ENCODE measurements around the gene DNAJC30. TPM values are rescaled to one million over a fixed set of nuclear protein-coding genes. Genes with fewer than 3 reads are reported as not detected.

DNAJC30 gene
- total RNA-seq, 4 donors from 2014 or later: 1.9 to 26.7 (median 6.8) TPM

GRCh38 chr7:73688288-73688687 lies 5.0 kb upstream of the DNAJC30 start:
- Histone ChIP-seq H3K4me1 (peaks cover 0 to 10% (median 6%) of the 10 kb centered on the region in 4 donors), H3K4me3 (no peak overlapping the region), H3K9me3 (no peaks in the 10 kb centered on the region), H3K36me3 (peaks cover 0 to 23% (median 10%) of the 10 kb centered on the region in 4 donors), H3K27ac (no peak overlapping the region), H3K27me3 (no peaks in the 10 kb centered on the region)
- DNase-seq: no peak
- 89 to 92% methylated on average over 2 to 8 of the region's 8 CpGs for WGBS, 2 donors (ENCODE audit: low coverage in 1 of 2)
- intact Hi-C loops (cut with DNase I; ENCODE audit: low total_unique reads) (loop anchor here (10.0 kb wide), 1 partner anchor 47 kb away; the partner anchor contains the start of gene ABHD11), in situ Hi-C loops (cut with MboI; ENCODE audit: low pct_ligation_motif_present in 1 of 4, low pct_unique_long_range_greater_than_20kb in 1 of 4, low sequenced_read_pairs in 3 of 4) (no loop called here)
- TF ChIP-seq EP300 (IDR thresholded peaks at IDR 0.05; ENCODE audit: low read depth) (no peak), CTCF (IDR thresholded peaks at IDR 0.05) (no peak), POLR2A (IDR thresholded peaks at IDR 0.05) (no peak), POLR2AphosphoS5 (IDR thresholded peaks at IDR 0.05) (no peak)

- in situ Hi-C loops (cut with MboI; ENCODE audit: low pct_ligation_motif_present in 1 of 4, low pct_unique_long_range_greater_than_20kb in 1 of 4, low sequenced_read_pairs in 3 of 4): no loop called here
- TF ChIP-seq POLR2AphosphoS5 (IDR thresholded peaks at IDR 0.05) (no peak), CTCF (IDR thresholded peaks at IDR 0.05) (no peak), POLR2A (IDR thresholded peaks at IDR 0.05) (no peak), EP300 (IDR thresholded peaks at IDR 0.05; ENCODE audit: low read depth) (no peak)
- Histone ChIP-seq H3K27ac (no peak overlapping the region), H3K27me3 (no peaks in the 10 kb centered on the region), H3K4me3 (no peak overlapping the region), H3K9me3 (no peaks in the 10 kb centered on the region), H3K36me3 (peaks cover 0 to under 1% (median 0%) of the 10 kb centered on the region in 4 donors), H3K4me1 (peaks cover 13 to 33% (median 27%) of the 10 kb centered on the region in 4 donors)
- WGBS, 2 donors (ENCODE audit: low coverage in 1 of 2): 93 to 98% methylated on average over 2 to 18 of the region's 18 CpGs
- no peak for DNase-seq
- intact Hi-C loops (cut with DNase I; ENCODE audit: low total_unique reads): loop anchor here (10.0 kb wide), 1 partner anchor 49 kb away; the partner anchor contains the start of gene ABHD11
Measured at GRCh38 chr7:73685311-73685710, 2.1 kb upstream of the DNAJC30 start.

GRCh38 chr7:73683788-73684693 lies 788 bp upstream of the DNAJC30 start:
- Histone ChIP-seq H3K9me3 (no peaks in the 10 kb centered on the region), H3K36me3 (no peaks in the 10 kb centered on the region), H3K4me1 (peaks cover 13 to 36% (median 27%) of the 10 kb centered on the region in 4 donors), H3K27ac (peak overlapping the region; percentile 81 to 94 (median 86)), H3K27me3 (no peaks in the 10 kb centered on the region), H3K4me3 (peak overlapping the region; percentile 50 to 91 (median 84))
- WGBS, 2 donors (ENCODE audit: low coverage in 1 of 2): 32 to 70% methylated on average over 11 to 58 of the region's 58 CpGs
- TF ChIP-seq POLR2A (IDR thresholded peaks at IDR 0.05): no peak
- no peak for TF ChIP-seq CTCF (IDR thresholded peaks at IDR 0.05)
- TF ChIP-seq POLR2AphosphoS5 (IDR thresholded peaks at IDR 0.05): no peak
- TF ChIP-seq EP300 (IDR thresholded peaks at IDR 0.05; ENCODE audit: low read depth): no peak
- DNase-seq: no peak
- intact Hi-C loops (cut with DNase I; ENCODE audit: low total_unique reads) (loop anchor here (10.0 kb wide), 1 partner anchor 51 kb away; the partner anchor contains the start of gene ABHD11), in situ Hi-C loops (cut with MboI; ENCODE audit: low pct_ligation_motif_present in 1 of 4, low pct_unique_long_range_greater_than_20kb in 1 of 4, low sequenced_read_pairs in 3 of 4) (no loop called here)

- intact Hi-C loops (cut with DNase I; ENCODE audit: low total_unique reads): loop anchor here (10.0 kb wide), 1 partner anchor 52 kb away; the partner anchor contains the start of gene ABHD11
- no peak for DNase-seq
- in situ Hi-C loops (cut with MboI; ENCODE audit: low pct_ligation_motif_present in 1 of 4, low pct_unique_long_range_greater_than_20kb in 1 of 4, low sequenced_read_pairs in 3 of 4): no loop called here
Measured at GRCh38 chr7:73682745-73683055, 553 bp downstream of the DNAJC30 start.

More at GRCh38 chr7:73682745-73683055, 553 bp downstream of the DNAJC30 start:
- Histone ChIP-seq H3K4me1 (peaks cover 13 to 36% (median 27%) of the 10 kb centered on the region in 4 donors), H3K9me3 (no peaks in the 10 kb centered on the region), H3K27ac (peak overlapping the region; percentile 81 to 94 (median 86)), H3K36me3 (no peaks in the 10 kb centered on the region), H3K27me3 (no peaks in the 10 kb centered on the region), H3K4me3 (peak overlapping the region; percentile 50 to 94 (median 84))
- no peak for TF ChIP-seq POLR2AphosphoS5 (IDR thresholded peaks at IDR 0.05)
- TF ChIP-seq EP300 (IDR thresholded peaks at IDR 0.05; ENCODE audit: low read depth): no peak
- no peak for TF ChIP-seq CTCF (IDR thresholded peaks at IDR 0.05)
- TF ChIP-seq POLR2A (IDR thresholded peaks at IDR 0.05): no peak
- WGBS, 2 donors (ENCODE audit: low coverage in 1 of 2): 0% methylated on average over 1 to 33 of the region's 33 CpGs

All from transverse colon (tissue), 4 donors.